HG03469 (cell line): Measurements from ENCODE around the gene WDR74.
A peak's percentile ranks its signal among the peaks of the same experiment; 100 is the strongest.
"Not testable (repeated sequence)": the region's sequence is repeated elsewhere in the genome, so short reads cannot be mapped to it uniquely, and the experiment has no call there.

Experiments used
- ATAC-seq: cut with Tn5 transposase; IDR thresholded peaks from one replicate; pipeline ENCODE4 v1.9.1; 2021; ENCODE audit warnings: mild to moderate bottlenecking, moderate library complexity, moderate number of reproducible peaks; ENCODE audit not compliant: unreplicated experiment

Gene WDR74

DNA sequence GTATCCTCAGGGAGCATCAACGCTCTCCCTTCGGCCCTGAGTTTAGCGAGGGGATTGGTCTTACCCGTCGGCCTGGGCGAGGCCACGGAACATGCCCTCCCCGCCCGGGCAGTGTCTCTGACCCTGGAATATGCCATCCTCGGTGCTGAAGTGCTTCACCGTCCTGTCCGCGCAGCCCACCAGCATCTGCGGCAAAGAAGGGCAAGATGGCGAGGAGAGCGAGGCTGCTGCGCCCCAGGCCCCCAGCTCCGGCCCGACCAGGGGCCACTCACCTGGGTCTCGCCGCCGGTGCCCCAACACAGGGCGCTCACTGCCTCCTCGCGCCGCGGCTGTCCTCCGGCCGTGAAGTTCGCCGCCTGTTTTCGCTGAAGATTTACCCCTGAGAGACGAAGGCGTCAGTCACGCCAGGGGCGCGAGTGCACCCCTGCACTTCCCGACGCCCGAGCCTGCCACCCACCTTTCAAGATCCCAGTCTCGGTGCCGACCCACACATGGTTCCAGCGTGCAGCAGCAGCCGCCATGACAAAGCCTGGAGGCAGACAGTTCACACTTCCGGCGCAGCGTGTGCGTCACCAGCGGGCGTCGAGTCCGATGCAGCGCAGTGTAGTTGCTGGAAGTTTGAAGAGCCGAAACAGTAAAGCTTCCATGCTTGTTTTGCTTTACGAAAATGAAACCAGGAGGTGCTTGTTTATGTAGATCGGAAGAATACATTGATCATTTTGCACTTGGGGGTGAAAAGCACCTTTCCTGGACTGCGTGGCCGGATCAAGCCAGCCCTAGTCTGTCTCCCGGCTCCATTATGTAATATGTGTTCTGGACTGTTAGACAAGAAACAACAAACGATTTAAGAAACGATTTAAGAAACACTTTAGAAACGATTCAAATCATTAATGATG is at the start of gene WDR74:
Gene WDR74 (minus strand): TSS at position 541 of the 896 bp plus-strand sequence. CDS start 20 bp downstream, at position 521.
- ATAC-seq, result peak; percentile 35

DNA sequence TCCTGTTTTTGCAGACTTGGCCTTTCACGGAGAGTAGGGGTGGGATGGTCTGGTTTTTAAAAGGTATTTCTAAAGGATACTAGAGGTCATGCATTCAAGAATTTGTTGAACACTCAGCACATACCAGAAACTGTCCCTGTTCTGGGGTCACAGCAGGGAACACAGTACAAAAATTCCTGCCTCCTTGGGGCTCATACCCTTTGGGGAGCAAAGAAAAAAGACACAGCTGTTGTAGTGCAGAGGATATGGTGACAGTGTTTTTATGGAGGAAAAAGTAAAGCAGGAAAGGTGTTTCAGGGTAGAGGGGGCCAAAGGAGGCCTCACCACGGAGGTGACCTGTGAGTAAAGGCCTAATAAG is 49.7 kb upstream of the WDR74 start:
- no peak for ATAC-seq

DNA sequence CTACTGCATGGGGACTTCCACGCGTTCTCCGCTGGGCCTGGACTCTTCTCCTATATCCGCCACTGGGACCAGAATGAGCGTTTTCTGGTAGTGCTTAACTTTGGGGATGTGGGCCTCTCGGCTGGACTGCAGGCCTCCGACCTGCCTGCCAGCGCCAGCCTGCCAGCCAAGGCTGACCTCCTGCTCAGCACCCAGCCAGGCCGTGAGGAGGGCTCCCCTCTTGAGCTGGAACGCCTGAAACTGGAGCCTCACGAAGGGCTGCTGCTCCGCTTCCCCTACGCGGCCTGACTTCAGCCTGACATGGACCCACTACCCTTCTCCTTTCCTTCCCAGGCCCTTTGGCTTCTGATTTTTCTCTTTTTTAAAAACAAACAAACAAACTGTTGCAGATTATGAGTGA is 49.0 kb upstream of the WDR74 start:
- no peak for ATAC-seq

DNA sequence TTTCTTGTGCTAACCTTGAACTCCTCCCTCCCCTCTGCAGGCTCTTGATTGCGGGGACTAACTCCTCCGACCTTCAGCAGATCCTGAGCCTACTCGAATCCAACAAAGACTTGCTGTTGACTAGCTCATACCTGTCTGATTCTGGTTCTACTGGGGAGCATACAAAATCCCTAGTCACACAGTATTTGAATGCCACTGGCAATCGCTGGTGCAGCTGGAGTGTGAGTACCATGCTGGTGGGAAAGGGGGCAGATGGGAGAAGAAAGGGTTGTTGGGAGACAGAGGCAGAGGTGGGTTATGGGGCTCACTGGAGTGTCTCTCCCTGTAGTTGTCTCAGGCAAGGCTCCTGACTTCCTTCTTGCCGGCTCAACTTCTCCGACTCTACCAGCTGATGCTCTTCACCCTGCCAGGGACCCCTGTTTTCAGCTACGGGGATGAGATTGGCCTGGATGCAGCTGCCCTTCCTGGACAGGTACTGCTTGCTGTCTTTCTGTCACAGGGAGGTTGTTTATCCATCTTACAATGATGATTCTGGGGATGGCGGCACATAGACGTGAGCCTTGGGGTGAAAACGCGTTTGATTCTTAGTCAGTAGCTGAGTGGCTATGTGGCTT is 45.9 kb upstream of the WDR74 start:
- ATAC-seq, result no peak

DNA sequence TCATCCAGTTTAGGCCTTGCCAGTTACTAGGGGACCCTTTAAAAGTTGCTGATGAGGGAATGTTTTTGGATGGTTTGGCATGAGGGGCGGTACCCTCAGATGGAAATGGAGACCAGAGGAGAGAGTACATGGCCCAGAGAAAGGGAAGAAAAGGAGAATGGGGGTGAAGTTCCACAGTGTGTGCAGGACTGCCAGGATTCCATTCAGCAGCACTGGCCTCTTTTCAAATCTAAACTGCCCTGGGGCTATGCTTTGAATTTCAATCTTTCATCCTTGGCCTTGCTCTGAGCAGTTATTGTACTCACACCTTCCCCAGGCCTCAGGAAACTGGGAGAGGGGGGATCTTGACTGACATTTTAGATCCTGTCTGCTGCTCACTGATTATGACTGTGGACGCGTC is 44.3 kb upstream of the WDR74 start:
- no peak for ATAC-seq

DNA sequence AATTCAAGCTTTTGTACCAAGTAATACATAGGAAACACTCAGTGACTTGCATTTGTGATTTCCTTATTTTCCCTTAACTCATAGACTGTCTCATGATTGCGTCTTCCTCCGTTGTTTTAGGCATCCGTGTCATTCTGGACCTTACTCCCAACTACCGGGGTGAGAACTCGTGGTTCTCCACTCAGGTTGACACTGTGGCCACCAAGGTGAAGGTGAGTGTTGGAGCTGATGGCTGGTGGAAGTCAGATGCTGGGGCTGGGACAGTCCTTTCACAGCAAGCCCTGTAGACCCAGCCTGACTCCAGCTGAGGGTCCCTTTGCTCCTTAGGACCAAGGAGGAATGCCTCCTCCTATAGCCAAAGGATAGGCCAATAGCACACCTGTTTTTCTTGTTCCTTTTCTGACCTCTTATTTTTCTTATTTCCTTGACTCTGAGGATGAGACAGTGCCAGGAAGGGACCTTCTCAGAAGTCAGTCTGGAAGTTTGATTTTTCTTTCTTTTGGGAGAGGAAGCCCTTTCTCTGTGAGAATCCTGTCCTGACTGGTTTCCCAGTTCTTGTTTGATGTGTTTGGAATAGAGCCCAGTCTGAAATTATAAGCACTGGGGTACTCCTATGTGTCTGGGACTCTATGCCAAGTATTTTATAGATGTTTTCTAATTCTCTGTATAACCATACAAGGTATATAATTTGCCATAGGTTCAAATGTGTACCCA is 43.6 kb upstream of the WDR74 start:
- ATAC-seq, result no peak

DNA sequence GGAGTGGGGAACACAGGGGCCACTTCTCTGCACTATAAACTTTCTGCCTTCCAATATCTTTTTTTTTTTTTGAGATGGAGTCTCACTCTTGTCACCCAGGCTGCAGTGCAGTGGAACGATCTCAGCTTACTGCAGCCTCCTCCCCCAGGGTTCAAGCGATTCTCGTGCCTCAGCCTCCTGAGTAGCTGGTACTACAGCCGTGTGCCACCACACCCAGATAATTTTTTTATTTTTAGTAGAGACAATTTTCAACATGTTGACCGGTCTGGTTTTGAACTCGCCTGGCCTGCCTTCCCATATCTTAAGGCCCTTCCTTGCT is 43.0 kb upstream of the WDR74 start:
- ATAC-seq, result no peak

DNA sequence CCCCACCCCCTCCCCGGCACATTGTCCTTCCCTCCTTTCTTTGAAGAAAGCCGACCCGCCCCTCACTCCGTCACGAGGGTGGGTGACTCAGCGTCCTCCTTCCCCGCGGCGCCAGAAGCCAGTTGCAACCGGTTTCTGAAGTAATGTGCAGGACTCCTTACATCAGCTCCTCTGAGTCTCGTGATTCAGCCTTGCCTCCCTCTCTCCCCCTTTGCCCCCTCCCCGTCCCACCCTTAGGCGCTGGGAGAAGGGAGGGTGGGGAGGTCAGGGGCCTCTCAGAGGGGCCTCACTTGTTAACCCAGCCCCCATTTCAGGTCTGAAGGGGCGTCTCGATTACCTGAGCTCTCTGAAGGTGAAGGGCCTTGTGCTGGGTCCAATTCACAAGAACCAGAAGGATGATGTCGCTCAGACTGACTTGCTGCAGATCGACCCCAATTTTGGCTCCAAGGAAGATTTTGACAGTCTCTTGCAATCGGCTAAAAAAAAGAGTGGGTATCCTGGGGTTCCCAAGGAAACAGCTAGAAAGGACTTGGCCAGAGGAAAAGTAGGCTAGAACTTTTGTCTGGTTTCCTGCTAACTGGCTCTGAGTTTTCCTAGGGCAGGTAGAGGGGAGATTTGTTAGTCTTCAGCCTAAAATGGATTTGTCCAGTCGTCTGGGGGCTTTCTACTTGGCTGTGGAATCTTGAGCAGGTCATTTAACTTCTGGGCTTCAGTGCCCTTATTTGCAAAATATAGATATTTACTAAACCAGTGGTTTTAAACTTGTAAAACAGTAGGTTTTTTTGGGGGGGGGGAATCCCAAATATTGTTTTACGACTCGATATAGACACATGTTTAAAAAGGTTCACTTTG is 42.4 kb upstream of the WDR74 start:
- ATAC-seq, result peak; percentile 6

DNA sequence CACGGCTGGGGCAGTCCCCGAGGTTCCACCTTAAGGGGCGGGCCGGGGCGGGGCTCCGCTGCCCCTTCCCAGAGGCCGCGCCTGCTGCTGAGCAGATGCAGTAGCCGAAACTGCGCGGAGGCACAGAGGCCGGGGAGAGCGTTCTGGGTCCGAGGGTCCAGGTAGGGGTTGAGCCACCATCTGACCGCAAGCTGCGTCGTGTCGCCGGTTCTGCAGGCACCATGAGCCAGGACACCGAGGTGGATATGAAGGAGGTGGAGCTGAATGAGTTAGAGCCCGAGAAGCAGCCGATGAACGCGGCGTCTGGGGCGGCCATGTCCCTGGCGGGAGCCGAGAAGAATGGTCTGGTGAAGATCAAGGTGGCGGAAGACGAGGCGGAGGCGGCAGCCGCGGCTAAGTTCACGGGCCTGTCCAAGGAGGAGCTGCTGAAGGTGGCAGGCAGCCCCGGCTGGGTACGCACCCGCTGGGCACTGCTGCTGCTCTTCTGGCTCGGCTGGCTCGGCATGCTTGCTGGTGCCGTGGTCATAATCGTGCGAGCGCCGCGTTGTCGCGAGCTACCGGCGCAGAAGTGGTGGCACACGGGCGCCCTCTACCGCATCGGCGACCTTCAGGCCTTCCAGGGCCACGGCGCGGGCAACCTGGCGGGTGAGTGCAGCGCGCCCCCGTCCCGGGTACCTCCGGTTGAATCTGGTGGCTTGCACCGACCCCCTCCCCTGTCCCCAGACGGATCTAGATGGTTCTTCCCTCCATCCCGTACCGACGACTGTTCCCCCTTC is 41.6 kb upstream of the WDR74 start, which contains the start of gene SLC3A2:
Gene SLC3A2 (plus strand): TSS at position 94 of the 776 bp plus-strand sequence. CDS start 128 bp downstream, at position 222.
- peak; percentile 38 for ATAC-seq

DNA sequence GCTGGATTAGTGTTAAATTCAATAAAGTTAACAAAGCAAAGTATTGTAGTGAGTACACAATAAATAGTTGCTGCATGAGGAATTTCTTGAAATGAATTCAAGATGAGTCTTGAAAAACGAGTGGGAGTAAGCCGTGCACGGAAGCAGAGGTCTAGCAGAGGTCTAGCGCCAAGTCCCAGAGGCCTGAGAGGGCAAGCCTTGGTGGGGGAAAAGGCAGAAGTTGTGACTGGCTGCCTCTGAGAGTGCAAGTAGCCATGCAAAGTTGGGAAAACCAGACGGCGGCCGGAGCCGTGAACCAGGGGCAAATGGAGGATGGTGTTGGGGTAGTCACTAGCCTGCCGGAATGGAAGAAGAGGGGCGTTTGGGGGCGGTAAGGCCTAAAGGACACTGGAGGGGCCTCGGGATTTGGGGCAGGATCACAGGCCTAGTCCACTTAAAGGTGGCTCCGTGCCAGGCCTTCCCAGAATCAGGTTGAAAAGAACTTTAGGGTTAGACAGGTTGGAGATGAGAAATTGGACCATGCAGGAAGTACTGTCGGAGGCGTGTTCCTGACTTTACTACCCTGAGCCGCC is 40.9 kb upstream of the WDR74 start:
- ATAC-seq, result no peak

DNA sequence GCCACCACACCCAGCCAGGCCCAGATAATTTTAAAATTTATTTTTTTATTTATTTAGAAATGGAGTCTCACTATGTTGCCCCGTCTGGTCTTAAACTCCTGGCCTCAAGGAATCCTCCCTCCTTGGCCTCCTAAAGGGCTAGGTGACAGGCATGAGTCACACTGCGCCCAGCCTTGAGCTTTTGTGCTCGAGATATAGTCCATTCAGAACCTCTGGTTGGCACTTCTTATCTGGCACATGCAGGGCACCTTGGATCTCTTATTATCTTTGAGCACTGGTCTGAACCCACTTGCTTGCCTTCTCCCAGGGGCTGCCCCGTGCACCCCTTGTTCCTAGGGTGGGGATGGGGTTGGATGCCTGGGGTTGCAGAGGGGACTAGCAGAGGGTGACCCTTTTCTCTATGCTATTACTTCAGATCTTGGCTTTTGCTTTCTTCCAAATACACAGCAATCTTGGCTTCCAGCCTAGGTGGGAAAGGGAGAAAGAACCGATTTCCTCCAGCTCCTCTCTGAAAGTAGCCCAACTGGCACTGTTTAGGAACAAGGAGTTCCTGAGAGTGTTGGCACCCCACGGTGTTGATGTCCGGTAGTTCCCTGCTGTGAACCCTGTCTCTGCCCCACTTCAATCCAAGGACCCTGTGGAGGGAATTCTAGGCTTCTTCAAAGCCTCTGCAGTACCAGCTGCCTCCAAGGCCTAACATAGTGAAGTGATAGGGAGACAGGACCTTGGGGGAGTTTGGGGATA is 40.0 kb upstream of the WDR74 start:
- ATAC-seq, result no peak

DNA sequence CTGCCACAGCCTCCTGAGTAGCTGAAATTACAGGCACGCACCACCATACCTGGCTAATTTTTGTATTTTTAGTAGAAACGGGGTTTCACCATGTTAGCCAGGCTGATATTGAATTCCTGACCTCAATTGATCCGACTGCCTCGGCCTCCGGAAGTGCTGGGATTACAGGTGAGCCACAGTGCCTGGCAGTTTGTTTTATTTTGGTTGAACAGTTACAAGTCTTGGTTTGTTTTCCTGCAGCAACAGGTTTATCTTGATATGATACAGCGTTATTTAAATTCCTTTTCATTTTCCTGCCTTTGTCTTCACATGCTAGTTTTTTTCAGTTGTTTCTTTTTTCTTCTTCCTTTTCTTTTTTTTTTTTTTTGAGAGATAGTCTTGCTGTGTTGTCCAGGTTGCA is 37.3 kb upstream of the WDR74 start:
- no peak for ATAC-seq

DNA sequence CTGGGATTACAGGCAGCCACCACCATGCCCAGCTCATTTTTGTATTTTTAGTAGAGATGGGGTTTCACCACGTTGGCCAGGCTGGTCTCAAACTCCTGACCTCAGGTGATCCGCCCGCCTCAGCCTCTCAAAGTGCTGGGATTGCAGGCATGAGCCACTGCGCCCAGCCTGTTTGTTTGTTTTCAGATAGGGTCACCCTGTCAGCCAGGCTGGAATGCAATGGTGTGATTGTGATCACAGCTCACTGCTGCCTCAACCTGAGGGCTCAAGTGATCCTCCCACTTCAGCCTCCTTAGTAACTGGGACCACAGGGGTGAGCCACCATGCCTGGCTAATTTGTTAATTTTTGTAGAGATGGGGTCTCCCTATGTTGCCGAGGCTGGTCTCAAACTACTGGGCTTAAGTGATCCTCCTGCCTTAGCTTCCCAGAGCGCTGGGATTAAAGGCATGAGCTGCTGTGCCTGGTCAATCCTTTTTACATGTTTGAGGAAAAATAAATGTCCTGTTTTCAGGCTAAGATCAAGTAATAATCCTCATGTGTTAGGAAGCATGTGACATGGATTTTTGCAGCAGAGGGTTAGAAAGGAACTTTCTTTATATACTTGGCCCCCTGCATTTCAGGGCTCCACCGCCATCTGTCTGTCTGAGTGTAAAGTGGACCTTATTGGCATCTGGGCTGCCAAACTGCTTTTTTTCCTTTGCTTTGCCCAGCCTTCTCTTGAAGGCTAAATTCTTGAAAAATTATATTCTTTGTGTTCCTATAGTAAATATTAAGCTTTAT is 36.5 kb upstream of the WDR74 start:
- no peak for ATAC-seq

DNA sequence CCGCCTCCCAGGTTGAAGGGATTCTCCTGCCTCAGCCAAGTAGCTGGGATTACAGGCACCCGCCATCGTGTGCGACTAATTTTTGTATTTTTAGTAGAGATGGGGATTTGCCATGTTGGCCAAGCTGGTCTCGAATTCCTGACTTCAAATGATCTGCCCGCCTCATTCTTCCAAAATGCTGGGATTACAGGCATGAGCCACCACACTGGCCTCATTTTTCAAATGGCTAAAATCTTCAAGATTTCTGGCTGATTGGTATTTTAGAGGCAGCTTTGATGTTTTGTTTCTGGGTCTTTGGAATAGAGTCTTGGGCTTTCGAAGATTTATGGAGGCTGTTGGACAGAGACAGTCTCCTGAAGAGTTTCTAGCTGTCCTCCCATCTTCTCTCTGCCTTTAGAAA is 35.5 kb upstream of the WDR74 start:
- no peak for ATAC-seq

DNA sequence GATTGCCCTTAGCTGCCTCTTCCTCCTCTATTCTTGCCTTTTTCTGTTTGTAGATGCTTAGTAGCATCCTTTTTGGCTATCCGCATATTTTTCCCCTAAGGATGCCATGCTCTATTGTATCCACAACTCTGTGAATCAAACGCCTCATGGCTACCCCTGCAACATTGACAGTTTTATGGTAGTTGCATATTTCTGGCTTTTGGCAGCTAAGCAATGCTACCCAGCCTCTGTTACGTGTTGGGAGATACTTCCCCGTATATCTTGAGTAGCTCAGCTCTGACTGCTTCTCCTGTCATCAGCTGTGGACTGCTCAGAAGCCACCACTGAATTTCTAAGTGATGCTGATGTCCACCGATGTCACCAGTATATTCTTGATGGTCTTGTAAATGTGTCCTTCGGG is 26.2 kb upstream of the WDR74 start:
- ATAC-seq, result no peak

DNA sequence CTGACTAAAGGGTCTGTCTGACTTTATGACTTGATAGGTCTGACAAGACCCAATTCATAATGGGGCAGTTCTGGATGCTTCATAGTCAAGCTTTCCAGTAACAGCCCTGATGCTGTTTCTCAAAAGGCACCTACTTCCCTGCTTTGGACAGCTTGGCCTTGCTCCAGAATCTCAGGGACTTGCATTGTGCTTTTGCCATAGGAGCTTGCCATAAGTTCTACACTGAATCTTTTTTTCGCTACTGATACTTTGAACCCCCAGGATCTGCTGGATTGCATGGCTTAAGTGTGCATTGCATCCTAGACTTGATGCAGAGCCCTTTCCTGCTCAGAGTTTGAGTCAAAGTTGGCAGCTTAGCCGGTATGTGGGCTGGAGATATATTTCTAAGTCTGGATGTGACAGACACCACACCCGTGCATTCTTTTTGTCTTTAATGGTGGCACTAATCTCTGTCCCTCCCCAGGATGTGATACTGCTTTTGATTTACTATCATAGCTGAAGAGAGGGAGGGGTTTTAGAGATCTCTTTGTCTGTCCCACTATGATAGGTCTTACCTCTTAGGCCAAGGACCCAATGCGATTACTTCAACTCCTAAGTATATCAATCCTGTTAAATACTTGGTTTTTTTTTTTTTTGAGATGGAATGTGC is 24.4 kb upstream of the WDR74 start:
- no peak for ATAC-seq

DNA sequence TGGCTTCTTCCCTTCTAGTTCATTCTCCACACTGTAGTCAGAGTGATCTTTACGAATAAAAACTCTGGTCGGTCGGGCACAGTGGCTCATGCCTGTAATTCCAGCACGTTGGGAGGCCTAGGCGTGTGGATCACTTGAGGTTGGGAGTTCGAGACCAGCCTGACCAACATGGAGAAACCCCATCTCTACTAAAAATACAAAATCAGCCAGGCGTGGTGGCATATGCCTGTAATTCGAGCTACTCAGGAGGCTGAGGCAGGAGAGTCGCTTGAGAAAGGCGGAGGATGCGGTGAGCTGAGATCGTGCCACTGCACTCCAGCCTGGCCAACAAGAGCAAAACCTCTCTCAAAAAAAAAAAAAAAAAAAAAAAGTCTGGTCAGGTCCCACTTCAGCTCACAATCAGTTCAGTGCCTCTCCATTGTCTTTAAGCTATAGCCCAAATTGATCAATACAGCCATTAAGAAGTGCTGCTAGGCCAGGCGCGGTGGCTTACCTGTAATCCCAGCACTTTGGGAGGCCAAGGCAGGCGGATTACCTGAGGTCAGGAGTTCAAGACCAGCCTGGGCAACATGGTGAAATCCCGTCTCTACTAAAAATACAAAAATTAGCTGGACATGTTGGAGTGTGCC is 22.3 kb upstream of the WDR74 start:
- ATAC-seq, result not testable (repeated sequence)
